Effector memory CD4-positive, alpha-beta T cell (primary cell): ENCODE measurements around the gene RBM47.

Source experiments
- DNase-seq, 3 donors: peaks; one replicate each; pipeline ENCODE4 v3.0.0-alpha.2; 2020
- H3K27ac ChIP-seq: 2 replicates; pipeline ENCODE4 v1.7.0; 2013; ENCODE audit warnings: mild to moderate bottlenecking, low read length, moderate library complexity; ENCODE audit not compliant: insufficient read depth, poor library complexity, severe bottlenecking
- H3K27me3 ChIP-seq: replicated peaks from 2 replicates; pipeline ENCODE4 v1.7.0; 2013; ENCODE audit warnings: mild to moderate bottlenecking, low read length; ENCODE audit not compliant: insufficient read depth, control insufficient read depth, poor library complexity, severe bottlenecking
- H3K36me3 ChIP-seq: 2 replicates; pipeline ENCODE4 v1.7.0; 2013; ENCODE audit warnings: mild to moderate bottlenecking, low read length, moderate library complexity; ENCODE audit not compliant: control insufficient read depth, insufficient read depth
- H3K4me1 ChIP-seq: 2 replicates; pipeline ENCODE4 v1.7.0; 2013; ENCODE audit warnings: low read length, mild to moderate bottlenecking; ENCODE audit not compliant: control insufficient read depth, insufficient read depth, poor library complexity, severe bottlenecking
- H3K4me3 ChIP-seq: 2 replicates; pipeline ENCODE4 v1.7.0; 2013; ENCODE audit warnings: low read length, low read depth, mild to moderate bottlenecking; ENCODE audit not compliant: insufficient read depth, poor library complexity, severe bottlenecking
- H3K9me3 ChIP-seq: 2 replicates; pipeline ENCODE4 v1.7.0; 2013; ENCODE audit warnings: mild to moderate bottlenecking, low read length, moderate library complexity; ENCODE audit not compliant: control insufficient read depth

Gene RBM47

DNA sequence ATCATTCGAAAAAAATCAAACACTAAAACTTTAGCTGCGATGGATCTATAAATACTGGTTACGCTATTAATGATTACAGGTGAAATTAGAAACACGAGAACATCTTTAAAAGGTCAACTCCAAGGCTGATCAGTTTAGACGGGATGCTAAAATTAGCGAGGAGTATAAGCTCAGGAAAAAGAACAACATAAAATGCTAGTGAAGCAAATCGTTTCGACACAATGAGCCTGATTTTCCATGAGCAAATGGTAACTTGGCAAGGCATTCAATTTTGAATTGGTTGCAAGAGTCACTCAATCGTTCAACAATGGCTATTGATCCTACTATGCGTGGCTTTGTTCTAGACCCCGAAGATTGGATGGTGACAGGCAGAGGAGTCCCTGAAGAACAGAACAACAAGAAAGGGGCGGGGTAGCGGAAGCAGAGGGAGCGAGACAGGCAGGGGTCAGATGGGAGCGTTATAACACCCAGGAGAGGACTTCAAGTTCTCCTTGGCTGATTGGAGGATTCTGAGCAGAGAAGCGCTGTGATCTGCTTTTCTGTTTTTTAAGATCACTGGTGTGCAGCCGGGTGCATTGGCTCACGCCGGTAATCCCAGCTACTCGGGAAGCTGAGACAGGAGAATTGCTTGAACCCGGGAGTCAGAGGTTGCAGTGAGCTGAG, 146.5 kb downstream of the RBM47 start:
- H3K27me3 ChIP-seq, result no peaks in the 10 kb centered on the region
- H3K4me3 ChIP-seq, result no peak overlapping the region
- no peaks in the 10 kb centered on the region for H3K9me3 ChIP-seq
- DNase-seq, result no peak
- no peaks in the 10 kb centered on the region for H3K36me3 ChIP-seq
- no peak overlapping the region for H3K27ac ChIP-seq
- no peaks in the 10 kb centered on the region for H3K4me1 ChIP-seq

- DNase-seq, result no peak
Measured at GRCh38 chr4:40481977-40482376, 147.7 kb downstream of the RBM47 start.

DNA sequence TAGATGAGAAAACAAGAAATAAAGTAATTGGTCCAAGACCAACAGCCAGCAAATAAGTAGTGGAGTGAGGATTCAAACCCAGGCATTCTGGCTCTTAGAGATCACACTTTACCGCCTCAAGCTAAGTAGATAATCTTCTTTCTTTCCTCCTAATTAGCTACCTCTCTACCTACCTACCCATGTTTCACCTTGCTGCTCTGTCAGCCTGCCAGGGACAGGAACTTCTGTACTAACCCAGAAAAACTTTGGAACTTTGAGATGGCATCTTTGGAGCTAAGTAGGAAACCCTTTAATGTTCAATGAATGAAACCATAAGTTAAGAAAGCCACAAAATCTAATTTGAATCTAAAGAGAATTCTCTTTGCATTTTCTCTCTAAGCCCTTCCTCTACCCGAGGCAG, 149.4 kb downstream of the RBM47 start:
- H3K9me3 ChIP-seq, result no peaks in the 10 kb centered on the region
- no peaks in the 10 kb centered on the region for H3K27me3 ChIP-seq
- no peaks in the 10 kb centered on the region for H3K36me3 ChIP-seq
- H3K27ac ChIP-seq, result no peak overlapping the region
- no peak for DNase-seq
- H3K4me3 ChIP-seq, result no peak overlapping the region
- H3K4me1 ChIP-seq, result no peaks in the 10 kb centered on the region

More at GRCh38 chr4:40481977-40482376, 147.7 kb downstream of the RBM47 start:
- Histone ChIP-seq H3K27ac (no peak overlapping the region), H3K4me1 (no peaks in the 10 kb centered on the region), H3K4me3 (no peak overlapping the region), H3K27me3 (no peaks in the 10 kb centered on the region), H3K9me3 (no peaks in the 10 kb centered on the region), H3K36me3 (no peaks in the 10 kb centered on the region)

GRCh38 chr4:40479378-40479777, 150.3 kb downstream of the RBM47 start:
- Histone ChIP-seq H3K27ac (no peak overlapping the region), H3K9me3 (no peaks in the 10 kb centered on the region), H3K4me3 (no peak overlapping the region), H3K27me3 (no peaks in the 10 kb centered on the region), H3K4me1 (no peaks in the 10 kb centered on the region), H3K36me3 (no peaks in the 10 kb centered on the region)
- no peak for DNase-seq

GRCh38 chr4:40475609-40476008, 154.1 kb downstream of the RBM47 start:
- Histone ChIP-seq H3K4me1 (no peaks in the 10 kb centered on the region), H3K9me3 (no peaks in the 10 kb centered on the region), H3K27me3 (no peaks in the 10 kb centered on the region), H3K4me3 (no peak overlapping the region), H3K36me3 (no peaks in the 10 kb centered on the region), H3K27ac (no peak overlapping the region)
- no peak for DNase-seq

DNA sequence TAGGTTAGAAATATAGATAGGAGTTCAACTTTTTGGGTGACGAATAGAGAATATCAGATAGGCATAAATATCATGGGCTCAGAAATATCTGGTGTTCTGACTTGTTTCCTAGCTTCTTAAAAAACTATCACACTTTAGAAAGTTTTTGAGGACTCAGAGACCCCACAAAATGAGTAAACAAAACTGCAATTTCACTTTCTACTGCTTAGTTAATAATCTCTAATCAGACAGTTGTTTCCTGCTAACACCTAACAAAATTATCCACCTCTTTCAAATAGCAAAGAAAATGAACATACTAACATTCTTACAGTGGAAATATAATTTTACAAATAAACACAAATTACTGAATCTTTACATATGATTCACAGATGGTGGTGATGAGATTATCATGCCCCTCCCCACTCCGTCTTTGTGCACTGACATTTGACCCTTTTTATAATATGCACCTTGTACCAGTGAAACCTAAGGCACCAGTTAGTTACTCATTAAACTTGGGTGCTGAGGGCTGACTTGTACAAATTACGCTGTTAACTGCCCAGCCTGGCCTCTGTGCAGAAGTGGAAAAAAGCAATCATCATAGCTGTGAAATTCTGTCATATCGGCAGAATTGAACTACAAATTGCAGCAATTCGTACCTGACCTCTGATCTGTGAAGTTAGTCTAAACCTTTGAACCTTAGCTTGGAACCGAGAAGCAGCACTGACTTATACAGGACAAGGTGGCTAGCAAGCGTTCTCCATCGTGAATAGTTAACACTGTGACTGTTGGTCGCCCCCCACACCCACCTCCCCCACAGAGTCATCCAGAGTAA, 155.9 kb downstream of the RBM47 start:
- Histone ChIP-seq H3K27ac (no peak overlapping the region), H3K9me3 (no peaks in the 10 kb centered on the region), H3K36me3 (no peaks in the 10 kb centered on the region), H3K4me1 (no peaks in the 10 kb centered on the region), H3K4me3 (no peak overlapping the region), H3K27me3 (no peaks in the 10 kb centered on the region)
- DNase-seq, result no peak

GRCh38 chr4:40471923-40472322, 157.7 kb downstream of the RBM47 start:
- DNase-seq, result no peak
- Histone ChIP-seq H3K27ac (no peak overlapping the region), H3K36me3 (no peaks in the 10 kb centered on the region), H3K4me1 (no peaks in the 10 kb centered on the region), H3K9me3 (no peaks in the 10 kb centered on the region), H3K4me3 (no peak overlapping the region), H3K27me3 (no peaks in the 10 kb centered on the region)

GRCh38 chr4:40466789-40467188, 162.9 kb downstream of the RBM47 start:
- DNase-seq, result no peak
- no peaks in the 10 kb centered on the region for H3K9me3 ChIP-seq
- H3K27me3 ChIP-seq, result no peaks in the 10 kb centered on the region
- H3K4me3 ChIP-seq, result no peak overlapping the region
- H3K4me1 ChIP-seq, result no peaks in the 10 kb centered on the region
- no peak overlapping the region for H3K27ac ChIP-seq
- H3K36me3 ChIP-seq, result no peaks in the 10 kb centered on the region

DNA sequence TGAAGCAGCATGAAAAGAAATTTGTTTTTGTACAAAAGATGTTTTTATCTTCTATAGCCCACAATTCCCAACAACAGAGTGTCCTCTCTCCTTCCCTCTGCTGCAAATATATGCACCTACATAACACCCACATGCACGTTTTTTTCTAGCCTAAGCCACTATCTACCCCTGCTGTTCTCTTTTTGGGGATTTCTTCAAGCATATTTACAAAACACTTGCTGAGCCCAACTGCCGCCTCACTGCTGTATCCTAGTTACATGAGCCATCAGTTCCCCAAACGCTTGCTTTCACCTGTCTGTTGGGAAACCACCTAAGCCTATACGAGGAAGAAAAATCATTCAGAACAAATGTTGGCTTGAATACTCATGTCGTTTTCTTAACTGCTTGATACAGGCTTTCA, 167.3 kb downstream of the RBM47 start:
- H3K27ac ChIP-seq, result no peak overlapping the region
- no peaks in the 10 kb centered on the region for H3K36me3 ChIP-seq
- no peaks in the 10 kb centered on the region for H3K4me1 ChIP-seq
- no peaks in the 10 kb centered on the region for H3K27me3 ChIP-seq
- DNase-seq, result no peak
- no peaks in the 10 kb centered on the region for H3K9me3 ChIP-seq
- no peak overlapping the region for H3K4me3 ChIP-seq

- no peak overlapping the region for H3K27ac ChIP-seq
- no peaks in the 10 kb centered on the region for H3K27me3 ChIP-seq
- H3K4me3 ChIP-seq, result no peak overlapping the region
- no peaks in the 10 kb centered on the region for H3K9me3 ChIP-seq
- no peaks in the 10 kb centered on the region for H3K4me1 ChIP-seq
- no peaks in the 10 kb centered on the region for H3K36me3 ChIP-seq
- no peak for DNase-seq
Measured at GRCh38 chr4:40461879-40462278, 167.8 kb downstream of the RBM47 start.
